OCI-LY3 (cell line): Measurements from ENCODE around the gene PAK4.

ENCODE experiments used
- EZH2phosphoT487 ChIP-seq: fragments of 200-600 bp; shearing (Covaris generic); IDR thresholded peaks from 2 replicates; pipeline ENCODE4 v1.6.1; 2018; ENCODE audit warnings: antibody characterized with exemption, mixed run types, low read depth
- TF ChIP-seq, protein P1 (sequence below): fragments of 200-600, 300-600 bp; sonication (generic); IDR thresholded peaks from 2 replicates; pipeline ENCODE4 v1.5.1; 2014; ENCODE audit warnings: antibody characterized with exemption, low read length, low read depth

DNA sequence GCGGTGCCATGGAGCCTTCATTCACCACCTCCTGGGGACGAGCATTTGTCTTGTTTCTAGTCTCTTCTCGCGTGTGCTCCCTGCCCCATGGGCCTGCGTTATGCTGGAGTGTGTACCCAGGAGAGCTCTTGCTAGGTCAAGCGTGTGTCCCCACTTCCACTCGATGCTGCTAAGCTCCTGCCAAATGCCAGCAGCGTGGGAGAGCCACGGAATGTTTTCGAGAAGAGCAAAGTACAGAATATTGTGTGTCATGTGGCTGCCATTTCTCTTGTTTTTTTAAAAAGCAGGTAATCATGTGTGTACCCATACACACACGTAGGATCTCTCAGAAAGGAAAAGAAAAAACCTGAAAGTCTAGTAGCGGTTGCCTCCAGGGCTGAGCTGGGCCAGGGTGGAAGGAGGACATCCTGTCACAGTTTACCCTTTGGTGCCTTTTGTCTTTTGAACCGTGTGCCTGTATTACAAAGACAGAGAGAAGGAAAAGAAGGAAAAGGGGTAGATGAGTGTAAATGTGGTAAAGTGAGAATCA, 28.6 kb downstream of the PAK4 start:
- TF ChIP-seq, protein P1, sequence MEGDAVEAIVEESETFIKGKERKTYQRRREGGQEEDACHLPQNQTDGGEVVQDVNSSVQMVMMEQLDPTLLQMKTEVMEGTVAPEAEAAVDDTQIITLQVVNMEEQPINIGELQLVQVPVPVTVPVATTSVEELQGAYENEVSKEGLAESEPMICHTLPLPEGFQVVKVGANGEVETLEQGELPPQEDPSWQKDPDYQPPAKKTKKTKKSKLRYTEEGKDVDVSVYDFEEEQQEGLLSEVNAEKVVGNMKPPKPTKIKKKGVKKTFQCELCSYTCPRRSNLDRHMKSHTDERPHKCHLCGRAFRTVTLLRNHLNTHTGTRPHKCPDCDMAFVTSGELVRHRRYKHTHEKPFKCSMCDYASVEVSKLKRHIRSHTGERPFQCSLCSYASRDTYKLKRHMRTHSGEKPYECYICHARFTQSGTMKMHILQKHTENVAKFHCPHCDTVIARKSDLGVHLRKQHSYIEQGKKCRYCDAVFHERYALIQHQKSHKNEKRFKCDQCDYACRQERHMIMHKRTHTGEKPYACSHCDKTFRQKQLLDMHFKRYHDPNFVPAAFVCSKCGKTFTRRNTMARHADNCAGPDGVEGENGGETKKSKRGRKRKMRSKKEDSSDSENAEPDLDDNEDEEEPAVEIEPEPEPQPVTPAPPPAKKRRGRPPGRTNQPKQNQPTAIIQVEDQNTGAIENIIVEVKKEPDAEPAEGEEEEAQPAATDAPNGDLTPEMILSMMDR: no peak
- TF ChIP-seq EZH2phosphoT487: no peak
